Measurements from ENCODE around the gene PTPRT. TPM values are rescaled to one million over a fixed set of nuclear protein-coding genes. Genes with fewer than 3 reads are reported as not detected.

PTPRT gene
- total RNA-seq, 4 donors from 2014 or later = 0.67 to 2.5 (median 1.0) TPM

- no peak for DNase-seq
- Histone ChIP-seq H3K4me3 (no peak overlapping the region), H3K27me3 (no peaks in the 10 kb centered on the region), H3K4me1 (no peaks in the 10 kb centered on the region), H3K27ac (no peak overlapping the region), H3K9me3 (no peaks in the 10 kb centered on the region), H3K36me3 (no peaks in the 10 kb centered on the region)
- no peak for TF ChIP-seq POLR2A (IDR thresholded peaks at IDR 0.05)
- TF ChIP-seq, protein P1, sequence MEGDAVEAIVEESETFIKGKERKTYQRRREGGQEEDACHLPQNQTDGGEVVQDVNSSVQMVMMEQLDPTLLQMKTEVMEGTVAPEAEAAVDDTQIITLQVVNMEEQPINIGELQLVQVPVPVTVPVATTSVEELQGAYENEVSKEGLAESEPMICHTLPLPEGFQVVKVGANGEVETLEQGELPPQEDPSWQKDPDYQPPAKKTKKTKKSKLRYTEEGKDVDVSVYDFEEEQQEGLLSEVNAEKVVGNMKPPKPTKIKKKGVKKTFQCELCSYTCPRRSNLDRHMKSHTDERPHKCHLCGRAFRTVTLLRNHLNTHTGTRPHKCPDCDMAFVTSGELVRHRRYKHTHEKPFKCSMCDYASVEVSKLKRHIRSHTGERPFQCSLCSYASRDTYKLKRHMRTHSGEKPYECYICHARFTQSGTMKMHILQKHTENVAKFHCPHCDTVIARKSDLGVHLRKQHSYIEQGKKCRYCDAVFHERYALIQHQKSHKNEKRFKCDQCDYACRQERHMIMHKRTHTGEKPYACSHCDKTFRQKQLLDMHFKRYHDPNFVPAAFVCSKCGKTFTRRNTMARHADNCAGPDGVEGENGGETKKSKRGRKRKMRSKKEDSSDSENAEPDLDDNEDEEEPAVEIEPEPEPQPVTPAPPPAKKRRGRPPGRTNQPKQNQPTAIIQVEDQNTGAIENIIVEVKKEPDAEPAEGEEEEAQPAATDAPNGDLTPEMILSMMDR (IDR thresholded peaks at IDR 0.05) = no peak
These were observed 229.7 kb downstream of the PTPRT start for GRCh38 chr20:42959996-42960395.

DNA sequence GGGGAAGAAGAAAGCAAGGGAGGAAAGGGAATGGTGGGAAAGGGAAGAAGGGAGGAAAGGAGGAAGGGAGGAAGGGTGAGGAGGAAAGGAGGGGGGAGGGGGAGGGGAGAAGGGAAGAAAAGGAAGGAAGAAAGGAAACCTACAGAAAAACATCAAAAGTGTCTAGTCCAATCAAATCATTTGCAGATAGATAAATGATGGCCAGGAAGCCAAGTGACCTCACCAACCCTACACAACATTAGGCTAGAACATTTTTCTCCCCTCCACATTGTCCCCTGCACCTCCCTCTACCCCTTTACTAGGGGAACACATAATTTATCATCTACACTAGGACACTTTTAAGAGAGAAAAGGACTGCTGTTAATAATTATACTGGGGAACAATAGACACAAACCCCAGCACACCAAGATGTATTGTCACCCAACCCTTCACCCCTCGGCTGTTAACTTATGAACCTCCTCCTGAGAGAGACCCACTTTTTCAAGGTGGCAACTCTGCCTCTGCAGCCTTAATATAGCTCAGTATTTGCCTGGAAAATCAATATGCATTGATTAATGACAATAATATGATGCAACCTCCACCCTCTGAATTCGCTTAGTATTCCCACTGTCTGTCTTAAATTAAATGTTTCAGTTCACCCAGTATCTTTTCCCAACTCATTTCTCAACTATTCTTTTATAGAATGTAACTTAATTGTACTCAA lies 231.2 kb downstream of the PTPRT start:
- no peaks in the 10 kb centered on the region for H3K9me3 ChIP-seq
- no peak for TF ChIP-seq POLR2A (IDR thresholded peaks at IDR 0.05)
- TF ChIP-seq, protein P1 (IDR thresholded peaks at IDR 0.05) = no peak
- H3K27ac ChIP-seq = no peak overlapping the region
- no peaks in the 10 kb centered on the region for H3K27me3 ChIP-seq
- H3K4me1 ChIP-seq = no peaks in the 10 kb centered on the region
- DNase-seq = no peak
- H3K4me3 ChIP-seq = no peak overlapping the region
- H3K36me3 ChIP-seq = no peaks in the 10 kb centered on the region

DNA sequence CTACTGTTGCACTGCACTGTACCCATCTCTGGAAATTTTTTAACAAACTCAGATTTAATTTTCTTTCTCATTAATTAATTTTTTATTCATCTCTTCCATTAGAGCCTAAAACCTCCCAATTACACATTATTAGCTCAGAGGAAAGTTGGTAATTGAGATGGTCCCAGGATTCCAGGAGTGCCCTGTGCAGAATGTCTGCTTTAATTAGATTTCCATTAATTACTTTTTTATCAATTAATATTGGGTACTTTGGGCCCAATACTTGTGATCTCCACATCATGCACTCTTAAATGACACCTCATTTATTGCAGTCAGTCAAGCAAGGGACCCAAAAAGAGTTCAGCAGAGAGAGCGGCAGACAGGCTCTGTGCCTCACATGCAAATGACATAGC lies 232.0 kb downstream of the PTPRT start:
- TF ChIP-seq, protein P1 (IDR thresholded peaks at IDR 0.05) = no peak
- no peak for TF ChIP-seq POLR2A (IDR thresholded peaks at IDR 0.05)
- no peaks in the 10 kb centered on the region for H3K4me1 ChIP-seq
- H3K4me3 ChIP-seq = no peak overlapping the region
- no peaks in the 10 kb centered on the region for H3K9me3 ChIP-seq
- H3K36me3 ChIP-seq = no peaks in the 10 kb centered on the region
- no peak for DNase-seq
- no peak overlapping the region for H3K27ac ChIP-seq
- no peaks in the 10 kb centered on the region for H3K27me3 ChIP-seq

GRCh38 chr20:42957018-42957703 lies 232.5 kb downstream of the PTPRT start:
- no peak overlapping the region for H3K27ac ChIP-seq
- H3K9me3 ChIP-seq = no peaks in the 10 kb centered on the region
- H3K4me3 ChIP-seq = no peak overlapping the region
- no peaks in the 10 kb centered on the region for H3K27me3 ChIP-seq
- DNase-seq = no peak
- no peaks in the 10 kb centered on the region for H3K4me1 ChIP-seq
- TF ChIP-seq POLR2A (IDR thresholded peaks at IDR 0.05) = no peak
- TF ChIP-seq, protein P1 (IDR thresholded peaks at IDR 0.05) = no peak
- H3K36me3 ChIP-seq = no peaks in the 10 kb centered on the region

GRCh38 chr20:42955713-42956112 lies 234.0 kb downstream of the PTPRT start:
- no peaks in the 10 kb centered on the region for H3K36me3 ChIP-seq
- no peaks in the 10 kb centered on the region for H3K27me3 ChIP-seq
- no peak for DNase-seq
- no peak overlapping the region for H3K4me3 ChIP-seq
- no peak overlapping the region for H3K27ac ChIP-seq
- TF ChIP-seq, protein P1 (IDR thresholded peaks at IDR 0.05) = no peak
- no peak for TF ChIP-seq POLR2A (IDR thresholded peaks at IDR 0.05)
- H3K9me3 ChIP-seq = no peaks in the 10 kb centered on the region
- H3K4me1 ChIP-seq = no peaks in the 10 kb centered on the region

All from Peyer's patch (tissue), 4 donors.